OCI-LY7 (cell line): ENCODE measurements around the gene AIM2. TPM values are rescaled to one million over a fixed set of nuclear protein-coding genes. Genes with fewer than 3 reads are reported as not detected.

Source experiments
- BruUV-seq: library from RNA; stranded (reverse); fragments of 400-500 nt; replicated peaks from 2 replicates; lab custom pipeline; 2021; lab: Mats Ljungman, UMichigan
- CTCF ChIA-PET: fragments of 300-600 bp; sonication (Branson Sonifier 250); formaldehyde crosslinking; loops from one replicate; lab custom pipeline; 2022; ENCODE audit warnings: antibody characterized with exemption; ENCODE audit not compliant: unreplicated experiment; lab: Charles Lee
- POLR2A ChIA-PET: fragments of 300-600 bp; sonication (Branson Sonifier 250); formaldehyde crosslinking; loops from one replicate; lab custom pipeline; 2022; ENCODE audit warnings: antibody characterized with exemption; lab: Charles Lee
- DNase-seq: peaks from one replicate; pipeline ENCODE4 v3.0.0-alpha.2; 2015; ENCODE audit warnings: low spot score
- H2AFZ ChIP-seq: fragments of 200-600 bp; sonication (generic), shearing (Covaris generic); 2 replicates; pipeline ENCODE4 v1.6.1; 2014; ENCODE audit warnings: mild to moderate bottlenecking, antibody characterized with exemption, low read length, moderate library complexity
- H3K27ac ChIP-seq: fragments of 200-600 bp; sonication (generic); 2 replicates; pipeline ENCODE4 v1.5.1; 2014; ENCODE audit warnings: mixed run types, low read depth, mild to moderate bottlenecking, moderate library complexity, low read length, inconsistent platforms; ENCODE audit not compliant: poor library complexity, severe bottlenecking
- H3K36me3 ChIP-seq: fragments of 200-600 bp; sonication (generic); 2 replicates; pipeline ENCODE4 v1.6.1; 2014; ENCODE audit warnings: mild to moderate bottlenecking, antibody characterized with exemption, low read length, moderate library complexity, mixed read lengths; ENCODE audit not compliant: insufficient read depth
- H3K4me1 ChIP-seq: fragments of 200-600 bp; sonication (generic); 2 replicates; pipeline ENCODE4 v1.5.1; 2014; ENCODE audit warnings: mild to moderate bottlenecking, low read length; ENCODE audit not compliant: insufficient read depth, poor library complexity, severe bottlenecking
- H3K4me2 ChIP-seq: fragments of 200-600 bp; sonication (generic); 2 replicates; pipeline ENCODE4 v1.6.1; 2014; ENCODE audit warnings: mild to moderate bottlenecking, low read length
- H3K4me3 ChIP-seq: fragments of 200-600 bp; sonication (generic); 2 replicates; pipeline ENCODE4 v1.5.1; 2014; ENCODE audit warnings: mild to moderate bottlenecking, low read depth, low read length; ENCODE audit not compliant: poor library complexity, severe bottlenecking
- H3K79me2 ChIP-seq: fragments of 200-600 bp; sonication (generic); 2 replicates; pipeline ENCODE4 v1.6.1; 2016; ENCODE audit warnings: low read depth, mild to moderate bottlenecking, low read length, moderate library complexity, mixed read lengths; ENCODE audit not compliant: insufficient read depth
- H3K9me2 ChIP-seq: fragments of 200-600 bp; sonication (generic); 2 replicates; pipeline ENCODE4 v1.6.1; 2016; ENCODE audit warnings: mild to moderate bottlenecking, low read length, mixed read lengths; ENCODE audit not compliant: insufficient read depth
- H3K9me3 ChIP-seq: fragments of 200-600 bp; sonication (generic); 2 replicates; pipeline ENCODE4 v1.6.1; 2014; ENCODE audit warnings: mild to moderate bottlenecking, mixed run types, low read length, mixed read lengths
- H4K20me1 ChIP-seq: fragments of 200-600 bp; sonication (generic); 2 replicates; pipeline ENCODE4 v1.6.1; 2014; ENCODE audit warnings: mild to moderate bottlenecking, antibody characterized with exemption, low read length, moderate library complexity, mixed read lengths; ENCODE audit not compliant: insufficient read depth
- EZH2phosphoT487 ChIP-seq: fragments of 200-600 bp; sonication (generic); IDR thresholded peaks from 2 replicates; pipeline ENCODE4 v1.6.1; 2018; ENCODE audit warnings: low read depth, borderline replicate concordance, mild to moderate bottlenecking, mixed run types, antibody characterized with exemption, low read length, moderate library complexity, mixed read lengths
- intact Hi-C: fragments of 100-400 bp; cut with micrococcal nuclease; formaldehyde crosslinking; loops from one replicate; pipeline ENCODE4 v1.10.0; 2022; ENCODE audit not compliant: unreplicated experiment
- total RNA-seq, 2 experiments: library from RNA; depleted of rRNA in 1 of 2; stranded (reverse); fragments of >200 nt in 1 of 2; shearing (Covaris generic) in 1 of 2; gene quantifications; 2 replicates each; pipeline ENCODE4 v1.2.3, GENCODE V29; 2014 to 2022
- TF ChIP-seq, protein P1 (sequence below): fragments of 200-600 bp; sonication (generic); conservative IDR thresholded peaks from 2 replicates; pipeline ENCODE4 v1.5.1; 2014; ENCODE audit warnings: mild to moderate bottlenecking, antibody characterized with exemption, low read length, moderate library complexity, mixed read lengths

AIM2 gene
- total RNA-seq, 2 experiments from 2014 or later: 18.2 to 28.1 TPM

DNA sequence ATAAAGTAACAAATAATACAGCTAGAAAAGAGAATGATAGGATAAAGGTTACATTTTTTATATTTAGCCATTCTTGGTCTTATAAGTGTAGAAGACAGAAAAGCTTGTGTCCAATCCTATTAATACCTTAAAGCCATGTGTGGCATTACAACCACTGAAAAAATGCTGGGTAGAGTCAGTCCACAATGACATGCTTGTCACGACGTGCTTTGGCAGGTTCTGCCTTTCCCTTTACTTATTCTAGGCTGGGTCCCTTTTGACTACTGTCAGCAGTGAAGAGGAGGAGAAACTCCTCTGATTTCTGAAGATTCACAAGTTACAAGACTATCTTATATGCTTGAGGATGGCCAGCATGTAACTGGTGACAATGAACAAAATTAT is 14.6 kb upstream of the AIM2 start:
- CTCF ChIA-PET: no interaction called here
- intact Hi-C loops: no loop called here
- Histone ChIP-seq H3K9me3 (no peaks in the 10 kb centered on the region), H4K20me1 (no peaks in the 10 kb centered on the region), H3K36me3 (no peaks in the 10 kb centered on the region), H3K27ac (no peak overlapping the region), H3K4me3 (no peak overlapping the region), H2AFZ (no peak overlapping the region), H3K4me1 (peaks cover 10% of the 10 kb centered on the region), H3K4me2 (no peak overlapping the region), H3K9me2 (no peaks in the 10 kb centered on the region), H3K79me2 (no peaks in the 10 kb centered on the region)
- no TSS peak for BruUV-seq
- no peak for TF ChIP-seq EZH2phosphoT487
- TF ChIP-seq, protein P1, sequence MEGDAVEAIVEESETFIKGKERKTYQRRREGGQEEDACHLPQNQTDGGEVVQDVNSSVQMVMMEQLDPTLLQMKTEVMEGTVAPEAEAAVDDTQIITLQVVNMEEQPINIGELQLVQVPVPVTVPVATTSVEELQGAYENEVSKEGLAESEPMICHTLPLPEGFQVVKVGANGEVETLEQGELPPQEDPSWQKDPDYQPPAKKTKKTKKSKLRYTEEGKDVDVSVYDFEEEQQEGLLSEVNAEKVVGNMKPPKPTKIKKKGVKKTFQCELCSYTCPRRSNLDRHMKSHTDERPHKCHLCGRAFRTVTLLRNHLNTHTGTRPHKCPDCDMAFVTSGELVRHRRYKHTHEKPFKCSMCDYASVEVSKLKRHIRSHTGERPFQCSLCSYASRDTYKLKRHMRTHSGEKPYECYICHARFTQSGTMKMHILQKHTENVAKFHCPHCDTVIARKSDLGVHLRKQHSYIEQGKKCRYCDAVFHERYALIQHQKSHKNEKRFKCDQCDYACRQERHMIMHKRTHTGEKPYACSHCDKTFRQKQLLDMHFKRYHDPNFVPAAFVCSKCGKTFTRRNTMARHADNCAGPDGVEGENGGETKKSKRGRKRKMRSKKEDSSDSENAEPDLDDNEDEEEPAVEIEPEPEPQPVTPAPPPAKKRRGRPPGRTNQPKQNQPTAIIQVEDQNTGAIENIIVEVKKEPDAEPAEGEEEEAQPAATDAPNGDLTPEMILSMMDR: no peak
- DNase-seq: no peak
- POLR2A ChIA-PET: interaction anchor here (0.6 to 1.3 kb wide), 2 partner anchors 9 to 189 kb away, joined by 3 to 5 read pairs; no protein-coding TSS in a partner anchor

DNA sequence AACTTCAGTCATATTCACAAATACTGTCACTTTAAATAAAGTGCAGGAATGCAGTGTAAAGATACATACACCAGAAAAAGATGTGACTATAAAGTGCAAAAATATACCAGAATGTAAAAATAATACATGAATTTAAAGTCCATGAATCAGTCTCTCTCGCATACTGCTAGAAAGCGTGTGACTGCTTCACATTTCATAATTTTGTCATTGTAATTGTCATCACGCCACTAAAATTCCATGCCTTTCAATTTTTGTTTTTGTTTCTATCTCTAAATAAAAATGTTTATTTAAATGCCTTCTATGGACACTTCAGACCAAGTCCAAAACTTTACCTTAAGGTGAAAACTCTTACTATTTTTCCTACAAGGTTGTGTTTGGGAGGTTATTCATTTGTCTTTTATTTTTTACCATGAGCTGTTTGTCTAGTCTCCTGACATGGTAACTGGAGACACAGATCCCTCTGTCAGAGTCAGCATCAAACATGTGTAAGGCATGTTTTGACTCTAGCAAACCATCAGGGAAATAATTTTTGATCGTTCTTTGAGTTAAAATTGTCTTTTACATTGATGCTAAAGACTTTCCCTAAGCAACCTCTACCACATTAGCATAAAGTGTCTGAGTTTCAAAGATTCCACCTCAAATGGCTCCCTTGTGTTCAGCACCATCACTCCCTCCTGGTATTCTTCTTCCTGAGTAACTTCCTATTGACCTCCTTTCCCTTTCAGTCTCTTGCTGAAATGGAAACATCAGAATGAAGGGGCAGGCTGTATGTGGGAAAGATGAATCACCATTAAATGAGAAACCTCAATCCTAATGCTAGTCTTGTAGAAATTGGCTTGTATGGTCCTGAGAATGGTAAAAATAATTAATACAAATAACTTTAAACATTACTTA is 14.0 kb upstream of the AIM2 start:
- no peak for TF ChIP-seq EZH2phosphoT487
- TF ChIP-seq, protein P1: no peak
- H3K9me2 ChIP-seq: no peaks in the 10 kb centered on the region
- no peak overlapping the region for H3K27ac ChIP-seq
- H3K4me3 ChIP-seq: no peak overlapping the region
- no peaks in the 10 kb centered on the region for H3K79me2 ChIP-seq
- ChIA-PET POLR2A (interaction anchor here (0.6 to 3.3 kb wide), 4 partner anchors 9 to 188 kb away, joined by 3 to 23 read pairs (median 4); partner anchors contain the start of gene AIM2), CTCF (no interaction called here)
- no peaks in the 10 kb centered on the region for H3K9me3 ChIP-seq
- intact Hi-C loops: no loop called here
- no peak overlapping the region for H2AFZ ChIP-seq
- H3K4me1 ChIP-seq: peaks cover 10% of the 10 kb centered on the region
- H3K36me3 ChIP-seq: no peaks in the 10 kb centered on the region
- DNase-seq: no peak
- no TSS peak for BruUV-seq
- no peaks in the 10 kb centered on the region for H4K20me1 ChIP-seq
- no peak overlapping the region for H3K4me2 ChIP-seq
